K562 (cell line): Measurements from ENCODE around the gene CDR2L. TPM values are rescaled to one million over a fixed set of nuclear protein-coding genes. Genes with fewer than 3 reads are reported as not detected.
A peak's percentile ranks its signal among the peaks of the same experiment; 100 is the strongest.

ENCODE experiments used
- CBX1 ChIP-seq: sonication (generic); IDR thresholded peaks from 2 replicates; pipeline ENCODE4 v1.6.1; 2016; ENCODE audit warnings: antibody characterized with exemption, low read depth, mild to moderate bottlenecking
- CC2D1A ChIP-seq: fragments of 450-650 bp; IDR thresholded peaks from 2 replicates; pipeline ENCODE4 v1.6.1; 2017; ENCODE audit warnings: mild to moderate bottlenecking
- CHCHD3 ChIP-seq: fragments of 250-450 bp; sonication (Bioruptor Pico); IDR thresholded peaks from 2 replicates; pipeline ENCODE4 v2.1.2; 2022; ENCODE audit warnings: mild to moderate bottlenecking
- KDM1A ChIP-seq, 2 experiments: fragments of 450-650 bp; IDR thresholded peaks; 2 replicates each; pipeline ENCODE4 v1.6.1; 2016; ENCODE audit warnings: mild to moderate bottlenecking in 2 of 2
- ZFP36 ChIP-seq: fragments of 150-350 bp; IDR thresholded peaks from 2 replicates; pipeline ENCODE4 v1.6.1; 2018; ENCODE audit warnings: low read length, low read depth; ENCODE audit not compliant: partially characterized antibody
- polyA plus RNA-seq, 8 experiments: library from polyadenylated mRNA; depleted of rRNA in 4 of 8; stranded (reverse) in 5 of 8; unstranded in 3 of 8; fragments of >200 nt; fragmentation: Nextera tagmentation in 2 of 8; fragmentation: Illumina TruSeq in 1 of 8; extraction: Ambion mirVana in 2 of 8; extraction: Trizol in 1 of 8; gene quantifications; 2 replicates each; pipeline versions ENCODE4 v1.2.1 to v1.2.3, GENCODE V29; 2011 to 2014; ENCODE audit warnings: inconsistent platforms in 1 of 8, missing spikeins in 1 of 8
- total RNA-seq, 7 experiments: library from RNA; depleted of rRNA in 6 of 7; stranded (reverse); fragments of >200 nt in 6 of 7; fragmentation: Illumina TruSeq in 2 of 7; extraction: Trizol in 2 of 7; gene quantifications; 2 replicates each; pipeline versions ENCODE4 v1.2.1 to v1.2.3, GENCODE V29; 2011 to 2021; ENCODE audit warnings: low replicate concordance in 1 of 7
- TF ChIP-seq, protein P1 (sequence below): fragments of 250-450 bp; sonication (Bioruptor Pico); IDR thresholded peaks from 2 replicates; pipeline ENCODE4 v1.5.0; 2021; ENCODE audit warnings: mild to moderate bottlenecking, moderate library complexity
- TF ChIP-seq, protein P2 (sequence below): fragments of 450-650 bp; IDR thresholded peaks from 2 replicates; pipeline ENCODE4 v1.6.1; 2016; ENCODE audit warnings: antibody characterized with exemption
- TF ChIP-seq, protein P3 (sequence below): sonication (generic); formaldehyde crosslinking; IDR thresholded peaks from 2 replicates; pipeline ENCODE4 v1.8.0; 2023; ENCODE audit warnings: mild to moderate bottlenecking, missing genetic modification reagents
- TF ChIP-seq, protein P4 (sequence below): IDR thresholded peaks from 2 replicates; pipeline ENCODE4 v1.6.1; 2016; ENCODE audit warnings: missing genetic modification characterization, missing compliant biosample characterization
- TF ChIP-seq, protein P5 (sequence below): fragments of 450-650 bp; formaldehyde crosslinking; IDR thresholded peaks from 2 replicates; pipeline ENCODE4 v1.4.0; 2020; ENCODE audit warnings: mild to moderate bottlenecking, mixed read lengths
- TF ChIP-seq, protein P6 (sequence below): fragments of 450-650 bp; conservative IDR thresholded peaks from 2 replicates; pipeline ENCODE4 v1.6.1; 2016; ENCODE audit warnings: missing genetic modification characterization, low read depth, mild to moderate bottlenecking, missing compliant biosample characterization, moderate library complexity

CDR2L gene
- total and polyA plus RNA-seq, 9 of the 15 experiments (the other 6 are each of a cell fraction or from before 2014, with no cell fraction given), result 2.7 to 16.0 (median 7.3) TPM

DNA sequence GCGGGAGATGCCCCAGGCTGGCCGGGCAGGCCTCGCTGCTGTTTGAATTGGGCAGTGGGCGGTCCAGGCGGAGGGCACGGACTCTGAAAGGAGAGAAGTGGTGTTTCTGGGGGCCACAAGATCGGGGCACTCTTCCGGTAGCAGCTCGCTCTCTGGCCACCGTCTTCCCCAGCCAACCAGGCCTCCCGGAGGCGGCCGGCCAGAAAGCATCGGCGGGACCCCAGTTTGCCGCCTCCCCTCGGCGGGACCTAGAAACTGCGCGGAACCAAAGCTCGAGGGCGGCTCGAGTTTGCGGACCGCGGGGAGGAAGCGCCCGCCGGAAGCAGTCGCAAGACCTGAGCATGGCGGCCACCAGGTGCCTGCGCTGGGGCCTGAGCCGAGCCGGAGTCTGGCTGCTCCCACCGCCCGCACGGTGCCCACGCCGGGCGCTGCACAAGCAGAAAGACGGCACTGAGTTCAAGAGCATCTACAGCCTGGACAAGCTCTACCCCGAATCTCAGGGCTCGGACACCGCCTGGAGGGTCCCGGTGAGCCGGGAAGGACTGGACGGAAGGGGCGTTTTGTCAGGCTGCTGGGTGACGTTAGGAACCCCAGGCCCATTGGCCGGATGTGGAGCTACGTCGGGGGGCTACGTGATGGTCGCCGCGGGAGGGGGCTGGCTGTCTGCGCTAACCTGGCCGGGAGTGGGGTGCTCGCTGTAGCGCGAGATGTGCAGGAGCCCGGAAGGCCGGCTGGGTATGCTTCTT, 25.1 kb downstream of the CDR2L start, which contains the start of gene MRPL58 (continued):
- TF ChIP-seq, protein P1, sequence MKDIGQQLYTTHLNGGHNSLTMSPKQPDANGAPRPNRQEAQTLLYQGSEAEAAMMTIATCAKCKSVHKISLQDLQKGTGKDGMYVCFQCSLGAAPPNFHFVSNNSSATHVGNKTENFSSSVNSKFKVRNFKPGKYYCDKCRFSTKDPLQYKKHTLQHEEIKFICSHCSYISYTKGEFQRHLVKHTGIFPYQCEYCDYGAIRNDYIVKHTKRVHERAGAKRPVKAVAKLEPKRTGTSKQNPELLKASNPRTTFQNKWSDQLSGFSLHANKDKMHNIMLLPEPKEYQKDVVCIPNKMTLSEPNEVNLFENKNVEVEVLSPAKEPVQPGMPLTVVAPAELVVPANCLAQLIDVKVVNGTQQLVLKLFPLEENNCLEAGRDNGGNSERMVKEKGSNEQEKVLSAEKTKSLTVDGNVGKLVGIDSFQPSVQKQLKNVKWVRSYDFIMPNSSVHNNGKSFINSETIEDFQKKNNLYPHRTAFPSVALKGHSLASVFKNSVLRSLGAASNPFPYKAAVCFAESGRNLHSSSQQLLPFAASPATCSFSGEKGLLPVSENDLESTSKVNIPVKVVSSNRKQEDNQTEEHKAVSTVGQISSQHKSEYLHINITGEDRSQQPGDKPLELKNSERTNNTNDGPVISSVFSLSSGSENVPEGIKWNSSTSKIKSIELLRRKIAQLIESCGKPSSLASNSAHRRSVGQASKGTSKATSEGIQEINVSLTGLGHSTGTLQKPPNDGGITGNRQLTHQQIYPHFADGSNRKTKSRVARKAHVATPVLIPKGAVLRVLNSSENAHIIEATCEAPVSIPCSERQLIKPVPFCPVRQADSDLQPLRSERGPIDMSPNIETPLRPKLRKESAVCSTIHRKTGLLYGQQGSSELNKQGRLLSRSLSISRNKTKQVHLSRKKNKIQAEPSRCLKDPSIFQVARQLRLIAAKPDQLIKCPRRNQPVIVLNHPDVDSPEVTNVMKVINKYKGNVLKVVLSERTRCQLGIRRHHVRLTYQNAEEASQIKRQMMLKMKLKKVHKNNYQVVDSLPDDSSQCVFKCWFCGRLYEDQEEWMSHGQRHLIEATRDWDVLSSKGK, result no peak
- TF ChIP-seq, protein P2, sequence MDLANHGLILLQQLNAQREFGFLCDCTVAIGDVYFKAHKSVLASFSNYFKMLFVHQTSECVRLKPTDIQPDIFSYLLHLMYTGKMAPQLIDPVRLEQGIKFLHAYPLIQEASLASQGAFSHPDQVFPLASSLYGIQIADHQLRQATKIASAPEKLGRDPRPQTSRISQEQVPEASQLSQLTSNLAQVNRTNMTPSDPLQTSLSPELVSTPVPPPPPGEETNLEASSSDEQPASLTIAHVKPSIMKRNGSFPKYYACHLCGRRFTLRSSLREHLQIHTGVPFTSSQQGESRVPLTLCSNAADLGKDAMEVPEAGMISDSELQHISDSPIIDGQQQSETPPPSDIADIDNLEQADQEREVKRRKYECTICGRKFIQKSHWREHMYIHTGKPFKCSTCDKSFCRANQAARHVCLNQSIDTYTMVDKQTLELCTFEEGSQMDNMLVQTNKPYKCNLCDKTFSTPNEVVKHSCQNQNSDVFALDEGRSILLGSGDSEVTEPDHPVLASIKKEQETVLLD, result no peak
- TF ChIP-seq, protein P3, sequence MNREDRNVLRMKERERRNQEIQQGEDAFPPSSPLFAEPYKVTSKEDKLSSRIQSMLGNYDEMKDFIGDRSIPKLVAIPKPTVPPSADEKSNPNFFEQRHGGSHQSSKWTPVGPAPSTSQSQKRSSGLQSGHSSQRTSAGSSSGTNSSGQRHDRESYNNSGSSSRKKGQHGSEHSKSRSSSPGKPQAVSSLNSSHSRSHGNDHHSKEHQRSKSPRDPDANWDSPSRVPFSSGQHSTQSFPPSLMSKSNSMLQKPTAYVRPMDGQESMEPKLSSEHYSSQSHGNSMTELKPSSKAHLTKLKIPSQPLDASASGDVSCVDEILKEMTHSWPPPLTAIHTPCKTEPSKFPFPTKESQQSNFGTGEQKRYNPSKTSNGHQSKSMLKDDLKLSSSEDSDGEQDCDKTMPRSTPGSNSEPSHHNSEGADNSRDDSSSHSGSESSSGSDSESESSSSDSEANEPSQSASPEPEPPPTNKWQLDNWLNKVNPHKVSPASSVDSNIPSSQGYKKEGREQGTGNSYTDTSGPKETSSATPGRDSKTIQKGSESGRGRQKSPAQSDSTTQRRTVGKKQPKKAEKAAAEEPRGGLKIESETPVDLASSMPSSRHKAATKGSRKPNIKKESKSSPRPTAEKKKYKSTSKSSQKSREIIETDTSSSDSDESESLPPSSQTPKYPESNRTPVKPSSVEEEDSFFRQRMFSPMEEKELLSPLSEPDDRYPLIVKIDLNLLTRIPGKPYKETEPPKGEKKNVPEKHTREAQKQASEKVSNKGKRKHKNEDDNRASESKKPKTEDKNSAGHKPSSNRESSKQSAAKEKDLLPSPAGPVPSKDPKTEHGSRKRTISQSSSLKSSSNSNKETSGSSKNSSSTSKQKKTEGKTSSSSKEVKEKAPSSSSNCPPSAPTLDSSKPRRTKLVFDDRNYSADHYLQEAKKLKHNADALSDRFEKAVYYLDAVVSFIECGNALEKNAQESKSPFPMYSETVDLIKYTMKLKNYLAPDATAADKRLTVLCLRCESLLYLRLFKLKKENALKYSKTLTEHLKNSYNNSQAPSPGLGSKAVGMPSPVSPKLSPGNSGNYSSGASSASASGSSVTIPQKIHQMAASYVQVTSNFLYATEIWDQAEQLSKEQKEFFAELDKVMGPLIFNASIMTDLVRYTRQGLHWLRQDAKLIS, result no peak; the same call in 1 of the 2 replicates
- TF ChIP-seq KDM1A (IDR thresholded peaks at IDR 0.05) (no peak), CC2D1A (peak; percentile 34; the same call in 1 of the 2 replicates), ZFP36 (no peak), CBX1 (peak; percentile 87), CHCHD3 (CRISPR knock-in tag) (no peak)
- TF ChIP-seq, protein P4, sequence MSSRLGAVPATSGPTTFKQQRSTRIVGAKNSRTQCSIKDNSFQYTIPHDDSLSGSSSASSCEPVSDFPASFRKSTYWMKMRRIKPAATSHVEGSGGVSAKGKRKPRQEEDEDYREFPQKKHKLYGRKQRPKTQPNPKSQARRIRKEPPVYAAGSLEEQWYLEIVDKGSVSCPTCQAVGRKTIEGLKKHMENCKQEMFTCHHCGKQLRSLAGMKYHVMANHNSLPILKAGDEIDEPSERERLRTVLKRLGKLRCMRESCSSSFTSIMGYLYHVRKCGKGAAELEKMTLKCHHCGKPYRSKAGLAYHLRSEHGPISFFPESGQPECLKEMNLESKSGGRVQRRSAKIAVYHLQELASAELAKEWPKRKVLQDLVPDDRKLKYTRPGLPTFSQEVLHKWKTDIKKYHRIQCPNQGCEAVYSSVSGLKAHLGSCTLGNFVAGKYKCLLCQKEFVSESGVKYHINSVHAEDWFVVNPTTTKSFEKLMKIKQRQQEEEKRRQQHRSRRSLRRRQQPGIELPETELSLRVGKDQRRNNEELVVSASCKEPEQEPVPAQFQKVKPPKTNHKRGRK (tag), result no peak
- TF ChIP-seq, protein P5, sequence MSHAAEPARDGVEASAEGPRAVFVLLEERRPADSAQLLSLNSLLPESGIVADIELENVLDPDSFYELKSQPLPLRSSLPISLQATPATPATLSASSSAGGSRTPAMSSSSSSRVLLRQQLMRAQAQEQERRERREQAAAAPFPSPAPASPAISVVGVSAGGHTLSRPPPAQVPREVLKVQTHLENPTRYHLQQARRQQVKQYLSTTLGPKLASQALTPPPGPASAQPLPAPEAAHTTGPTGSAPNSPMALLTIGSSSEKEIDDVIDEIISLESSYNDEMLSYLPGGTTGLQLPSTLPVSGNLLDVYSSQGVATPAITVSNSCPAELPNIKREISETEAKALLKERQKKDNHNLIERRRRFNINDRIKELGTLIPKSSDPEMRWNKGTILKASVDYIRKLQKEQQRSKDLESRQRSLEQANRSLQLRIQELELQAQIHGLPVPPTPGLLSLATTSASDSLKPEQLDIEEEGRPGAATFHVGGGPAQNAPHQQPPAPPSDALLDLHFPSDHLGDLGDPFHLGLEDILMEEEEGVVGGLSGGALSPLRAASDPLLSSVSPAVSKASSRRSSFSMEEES (CRISPR knock-in tag), result no peak
- TF ChIP-seq, protein P6, sequence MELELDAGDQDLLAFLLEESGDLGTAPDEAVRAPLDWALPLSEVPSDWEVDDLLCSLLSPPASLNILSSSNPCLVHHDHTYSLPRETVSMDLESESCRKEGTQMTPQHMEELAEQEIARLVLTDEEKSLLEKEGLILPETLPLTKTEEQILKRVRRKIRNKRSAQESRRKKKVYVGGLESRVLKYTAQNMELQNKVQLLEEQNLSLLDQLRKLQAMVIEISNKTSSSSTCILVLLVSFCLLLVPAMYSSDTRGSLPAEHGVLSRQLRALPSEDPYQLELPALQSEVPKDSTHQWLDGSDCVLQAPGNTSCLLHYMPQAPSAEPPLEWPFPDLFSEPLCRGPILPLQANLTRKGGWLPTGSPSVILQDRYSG (tag), result 0 out of 2 replicates have a peak, but pooled peaks have one; percentile 28
